Fibroblast of peridontal ligament (primary cell): ENCODE results near the gene SPON1.
A peak's percentile ranks its signal among the peaks of the same experiment; 100 is the strongest.

ENCODE experiments used
- DNase-seq: peaks from one replicate; pipeline ENCODE4 v3.0.0-alpha.2; 2010; ENCODE audit errors: extremely low read depth

SPON1 gene

GRCh38 chr11:14186046-14186775 lies 223.7 kb downstream of the SPON1 start:
- DNase-seq, result no peak

GRCh38 chr11:14189874-14190273 lies 227.4 kb downstream of the SPON1 start:
- peak; percentile 68 for DNase-seq

GRCh38 chr11:14190992-14191778 lies 228.7 kb downstream of the SPON1 start:
- peak; percentile 36 for DNase-seq

GRCh38 chr11:14193644-14194043 lies 231.1 kb downstream of the SPON1 start:
- no peak for DNase-seq

- DNase-seq, result no peak
These were observed 240.0 kb downstream of the SPON1 start for GRCh38 chr11:14202251-14203196.

- DNase-seq, result no peak
These were observed 240.8 kb downstream of the SPON1 start for GRCh38 chr11:14203321-14203720.

- no peak for DNase-seq
These were observed 250.5 kb downstream of the SPON1 start for GRCh38 chr11:14212986-14213385.

- no peak for DNase-seq
These were observed 256.2 kb downstream of the SPON1 start for GRCh38 chr11:14218728-14219127.

GRCh38 chr11:14223636-14224288 lies 261.2 kb downstream of the SPON1 start:
- DNase-seq, result peak; percentile 7

GRCh38 chr11:14224395-14224794 lies 261.9 kb downstream of the SPON1 start:
- no peak for DNase-seq

- DNase-seq, result no peak
These were observed 263.1 kb downstream of the SPON1 start for GRCh38 chr11:14225666-14226065.

GRCh38 chr11:14228356-14228755 lies 265.8 kb downstream of the SPON1 start:
- DNase-seq, result no peak

- DNase-seq, result no peak
These were observed 266.9 kb downstream of the SPON1 start for GRCh38 chr11:14229472-14229871.

- no peak for DNase-seq
These were observed 267.9 kb downstream of the SPON1 start for GRCh38 chr11:14230407-14230806.

- DNase-seq, result no peak
These were observed 270.1 kb downstream of the SPON1 start for GRCh38 chr11:14232652-14233051.

GRCh38 chr11:14234446-14234845 lies 271.9 kb downstream of the SPON1 start:
- no peak for DNase-seq

- DNase-seq, result no peak
These were observed 273.2 kb downstream of the SPON1 start for GRCh38 chr11:14235701-14236100.

GRCh38 chr11:14237444-14237961 lies 275.0 kb downstream of the SPON1 start:
- no peak for DNase-seq

- no peak for DNase-seq
These were observed 277.7 kb downstream of the SPON1 start for GRCh38 chr11:14240221-14240620.

GRCh38 chr11:14240951-14241350 lies 278.4 kb downstream of the SPON1 start:
- no peak for DNase-seq

- DNase-seq, result no peak
These were observed 279.7 kb downstream of the SPON1 start for GRCh38 chr11:14242187-14242586.
